NCI-H1417 treated with DMSO at 0.1 percent for 48 hours (cell line): Measurements from ENCODE around the gene NUP85.
"Not testable (repeated sequence)": the region's sequence is repeated elsewhere in the genome, so short reads cannot be mapped to it uniquely, and the experiment has no call there.

Source experiments
- DNase-seq: peaks from one replicate; lab custom pipeline; 2025; lab: John Stamatoyannopoulos, UW

Gene NUP85

DNA sequence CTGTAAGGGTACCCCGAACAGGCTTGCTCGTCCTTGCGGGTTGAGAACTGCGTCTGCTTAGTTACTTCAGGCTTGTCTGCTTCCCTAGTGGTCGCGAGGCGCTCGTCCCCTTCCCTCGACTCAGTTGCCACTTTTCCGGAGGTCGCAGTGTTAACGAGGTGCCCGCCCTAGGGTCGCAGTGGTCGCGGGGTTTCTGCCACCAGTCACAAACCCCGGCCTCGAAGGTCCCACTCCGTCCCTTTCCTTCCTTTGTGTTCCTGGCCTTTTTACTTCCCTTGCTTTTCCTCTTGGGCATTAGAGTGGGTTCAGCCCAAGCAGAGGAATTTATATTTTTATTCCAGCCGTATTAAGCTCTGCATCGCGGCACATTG, 299 bp downstream of the NUP85 start:
- DNase-seq = no peak

DNA sequence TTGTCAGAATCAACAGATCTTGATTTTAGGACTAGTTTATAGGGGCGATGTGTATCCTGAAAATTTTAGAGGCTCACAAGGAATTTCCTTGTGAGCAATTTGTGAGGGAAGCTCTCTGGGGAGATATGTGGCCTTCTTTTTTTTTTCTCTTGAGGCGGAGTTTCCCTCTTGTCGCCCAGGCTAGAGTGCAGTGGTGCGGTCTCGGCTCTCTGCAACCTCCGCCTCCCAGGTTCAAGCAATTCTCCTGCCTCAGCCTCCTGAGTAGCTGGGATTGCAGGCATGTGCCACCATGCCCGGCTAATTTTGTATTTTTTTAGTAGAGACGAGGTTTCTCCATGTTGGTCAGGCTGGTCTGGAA, 1.6 kb downstream of the NUP85 start:
- DNase-seq = not testable (repeated sequence)

DNA sequence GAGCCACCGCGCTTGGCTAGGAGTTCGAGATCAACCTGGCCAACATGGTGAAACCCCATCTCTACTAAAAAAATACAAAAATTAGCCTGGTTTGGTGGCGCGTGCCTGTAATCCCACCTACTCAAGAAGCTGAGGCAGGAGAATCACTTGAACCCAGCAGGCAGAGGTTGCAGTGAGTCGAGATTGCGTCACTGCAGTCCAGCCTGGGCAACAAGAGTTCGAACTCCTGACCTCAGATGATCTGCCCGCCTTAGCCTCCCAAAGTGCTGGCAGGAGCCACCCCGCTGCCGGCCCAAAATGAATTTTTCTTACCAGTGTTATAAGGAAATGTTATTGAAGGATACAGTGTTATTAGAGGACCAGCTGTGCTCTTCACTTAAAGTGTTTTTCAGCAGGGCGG, 2.3 kb downstream of the NUP85 start:
- DNase-seq = no peak

DNA sequence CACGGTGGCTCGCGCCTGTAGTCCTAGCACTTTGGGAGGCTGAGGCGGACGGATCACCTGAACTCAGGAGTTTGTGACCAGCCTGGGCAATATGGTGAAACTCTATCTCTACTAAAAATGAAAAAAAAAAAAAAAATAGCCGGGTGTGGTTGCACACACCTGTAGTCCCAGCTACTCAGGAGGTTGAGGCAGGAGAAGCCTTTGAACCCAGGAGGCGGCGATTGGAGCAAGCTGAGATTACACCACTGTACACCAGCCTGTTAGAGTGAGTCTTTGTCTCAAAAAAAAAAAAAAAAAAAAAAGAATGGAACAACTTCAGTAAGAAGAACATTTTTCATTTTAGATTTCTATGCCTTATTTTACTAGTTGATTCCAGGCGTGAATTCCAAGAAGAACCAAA, 2.7 kb downstream of the NUP85 start:
- no peak for DNase-seq

DNA sequence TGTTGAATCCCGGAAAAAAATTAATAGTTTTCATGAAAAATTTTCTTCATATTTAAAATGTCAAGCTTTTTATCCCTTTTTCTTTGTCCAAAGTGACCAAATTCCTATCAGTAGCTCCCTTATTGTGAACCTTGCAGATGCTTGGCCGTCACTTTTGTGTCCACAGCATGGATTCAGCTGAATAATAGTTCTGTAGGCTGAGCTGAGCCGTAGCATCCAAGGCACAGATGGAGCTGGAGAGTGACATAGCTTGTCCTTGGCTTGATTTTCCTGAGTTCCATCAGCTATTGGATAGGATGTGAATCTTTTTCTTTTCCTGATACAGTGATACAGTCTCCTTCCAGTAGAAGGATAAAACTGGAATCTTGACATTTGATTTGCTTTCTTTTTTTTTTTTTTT, 3.6 kb downstream of the NUP85 start:
- DNase-seq = no peak

DNA sequence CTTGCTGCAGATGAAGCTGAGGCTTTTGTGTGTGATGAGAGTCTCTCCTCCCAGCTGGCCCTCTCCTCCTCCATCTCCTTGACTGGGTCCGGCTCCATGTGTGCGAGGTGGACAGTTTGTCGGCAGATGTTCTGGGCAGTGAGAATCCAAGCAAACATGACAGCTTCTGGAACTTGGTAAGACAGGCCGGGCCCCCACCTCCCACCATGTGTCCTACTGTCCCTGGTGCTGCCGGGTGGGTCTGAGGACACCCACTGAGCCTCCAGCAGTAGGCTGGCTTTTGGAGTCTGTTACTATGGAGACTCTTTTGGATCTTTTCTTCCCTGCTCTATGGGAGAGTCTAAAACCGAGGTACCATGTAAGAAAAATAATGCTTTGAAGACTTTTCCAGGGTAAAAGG, 12.7 kb downstream of the NUP85 start:
- no peak for DNase-seq

DNA sequence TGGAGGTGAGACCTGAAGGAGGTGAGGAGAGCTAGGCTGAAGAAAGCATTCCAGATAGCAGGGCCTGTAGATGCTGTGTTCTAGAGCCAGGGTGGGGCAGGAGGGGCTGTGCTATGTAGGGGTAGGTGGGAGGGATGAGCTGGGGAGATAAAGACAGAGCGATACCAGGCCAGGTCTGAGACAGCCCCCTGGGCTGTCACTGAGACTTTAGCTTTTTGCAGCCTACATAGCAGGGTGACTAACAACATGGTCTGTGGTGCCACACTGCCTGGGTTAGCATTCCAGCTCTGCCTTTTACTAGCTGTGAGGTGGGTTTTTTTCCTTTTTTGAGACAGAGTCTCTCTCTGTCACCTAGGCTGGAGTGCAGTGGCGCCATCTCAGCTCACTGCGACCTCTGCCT, 14.3 kb downstream of the NUP85 start:
- no peak for DNase-seq

DNA sequence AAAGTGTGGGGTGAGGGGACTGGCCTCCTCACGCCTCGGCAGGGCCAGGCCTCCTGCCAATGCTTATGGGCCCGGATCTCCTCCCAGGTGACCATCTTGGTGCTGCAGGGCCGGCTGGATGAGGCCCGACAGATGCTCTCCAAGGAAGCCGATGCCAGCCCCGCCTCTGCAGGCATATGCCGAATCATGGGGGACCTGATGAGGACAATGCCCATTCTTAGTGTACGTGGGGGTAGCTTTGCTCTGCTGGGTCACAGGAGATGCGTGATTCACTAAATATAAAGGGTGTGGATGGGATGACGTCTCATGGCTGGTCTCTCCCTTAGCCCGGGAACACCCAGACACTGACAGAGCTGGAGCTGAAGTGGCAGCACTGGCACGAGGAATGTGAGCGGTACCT, 19.5 kb downstream of the NUP85 start:
- DNase-seq = no peak

DNA sequence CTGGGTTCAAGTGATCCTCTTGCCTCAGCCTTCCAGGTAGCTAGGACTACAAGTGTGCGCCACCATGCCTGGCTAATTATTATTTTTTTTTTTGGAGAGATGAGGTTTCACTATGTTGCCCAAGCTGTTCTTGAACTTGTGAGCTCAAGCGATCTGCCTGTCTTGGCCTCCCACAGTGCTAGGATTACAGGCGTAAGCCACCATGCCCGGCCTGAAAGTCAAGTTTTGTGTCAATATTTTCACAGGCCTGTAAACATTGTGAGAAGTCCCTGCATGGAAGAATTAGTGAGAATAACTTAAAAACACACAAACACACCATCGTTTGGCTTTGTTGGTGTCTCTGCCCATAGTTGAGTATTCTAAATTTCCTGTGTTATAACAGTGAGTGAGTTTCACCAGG, 22.2 kb downstream of the NUP85 start:
- DNase-seq = no peak

DNA sequence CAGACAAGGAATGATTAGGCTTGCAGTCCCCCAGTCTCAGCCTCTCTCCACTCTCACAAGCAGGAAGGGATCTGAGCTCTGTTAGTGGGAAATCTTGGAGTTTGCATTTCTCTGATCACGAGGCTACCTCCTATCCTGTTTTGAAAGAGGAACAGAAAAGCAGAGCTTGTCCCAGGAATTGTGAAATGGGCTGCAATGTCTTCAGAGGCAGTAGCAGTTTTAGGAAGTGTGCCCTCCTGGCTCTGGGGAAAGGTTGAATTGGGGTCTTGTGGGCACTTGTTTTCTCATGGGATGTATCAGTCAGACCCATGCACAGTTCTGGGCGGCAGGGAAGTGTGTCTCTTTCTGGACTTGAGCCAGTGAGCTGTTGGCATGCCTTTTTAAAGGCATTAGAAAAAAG, 22.8 kb downstream of the NUP85 start:
- DNase-seq = no peak

DNA sequence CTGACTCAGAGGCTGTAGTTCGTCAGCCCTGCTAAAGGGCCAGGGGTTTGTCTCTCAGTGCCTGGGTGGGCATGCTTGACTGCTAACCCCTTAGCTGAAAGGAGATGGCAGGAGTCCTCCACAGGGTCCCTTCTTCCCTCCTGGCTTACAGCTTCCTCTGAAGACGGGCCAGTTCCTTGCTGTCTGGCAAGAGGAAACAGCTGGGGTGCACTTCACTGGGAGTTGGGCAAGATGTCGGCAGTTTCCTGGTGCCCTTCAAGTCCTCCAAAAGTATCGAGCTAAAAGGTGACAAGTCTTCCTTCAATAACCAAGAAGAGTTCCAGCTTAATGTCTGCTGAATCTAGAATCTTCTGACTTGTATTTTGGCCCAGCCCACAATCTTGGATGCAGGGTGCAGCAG, 23.4 kb downstream of the NUP85 start:
- no peak for DNase-seq

DNA sequence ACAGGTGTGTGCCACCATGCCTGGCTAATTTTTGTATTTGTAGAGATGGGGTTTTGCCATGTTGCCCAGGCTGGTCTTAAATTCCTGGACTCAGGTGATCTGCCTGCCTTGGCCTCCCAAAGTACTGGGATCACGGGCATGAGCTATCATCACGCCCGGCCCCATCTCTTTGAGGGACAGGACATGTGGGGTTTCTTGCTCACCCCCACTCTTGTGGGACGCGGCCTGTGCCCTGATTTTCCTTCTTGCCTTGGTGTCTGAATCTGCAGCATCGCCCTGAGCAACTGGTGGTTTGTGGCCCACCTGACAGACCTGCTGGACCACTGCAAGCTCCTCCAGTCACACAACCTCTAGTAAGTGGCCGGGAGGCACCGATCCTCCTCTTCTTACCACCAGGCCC, 25.6 kb downstream of the NUP85 start:
- DNase-seq = no peak

DNA sequence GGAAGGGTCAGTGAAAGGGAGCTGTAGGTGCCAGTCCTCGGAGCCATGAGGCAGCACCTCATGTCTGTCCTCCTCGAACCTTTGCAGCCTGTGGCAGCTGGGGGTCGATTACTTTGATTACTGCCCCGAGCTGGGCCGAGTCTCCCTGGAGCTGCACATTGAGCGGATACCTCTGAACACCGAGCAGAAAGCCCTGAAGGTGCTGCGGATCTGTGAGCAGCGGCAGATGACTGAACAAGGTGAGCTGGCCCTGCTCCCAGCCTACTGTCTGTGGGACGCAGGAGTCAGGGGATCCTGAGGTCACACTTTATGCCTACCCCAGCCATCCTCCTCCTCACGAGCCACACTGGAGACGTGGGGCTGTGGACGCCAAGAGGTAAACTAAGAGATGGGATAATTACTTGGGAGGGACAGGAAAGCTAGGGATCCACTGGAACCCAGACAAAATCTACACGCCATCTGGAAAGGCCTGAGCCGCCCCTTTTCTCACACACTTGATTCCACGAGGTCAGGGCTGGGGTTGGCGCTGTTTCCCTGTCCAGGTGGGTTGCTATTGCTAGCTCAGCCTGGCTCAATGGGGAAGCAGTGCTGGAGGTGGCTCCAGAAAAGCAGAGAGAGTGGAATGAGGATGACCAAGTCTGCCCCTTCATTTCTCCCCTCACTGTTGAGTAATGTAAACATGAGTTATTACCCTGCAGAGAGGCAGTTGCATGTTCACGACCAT, 26.4 kb downstream of the NUP85 start:
- DNase-seq = no peak

DNA sequence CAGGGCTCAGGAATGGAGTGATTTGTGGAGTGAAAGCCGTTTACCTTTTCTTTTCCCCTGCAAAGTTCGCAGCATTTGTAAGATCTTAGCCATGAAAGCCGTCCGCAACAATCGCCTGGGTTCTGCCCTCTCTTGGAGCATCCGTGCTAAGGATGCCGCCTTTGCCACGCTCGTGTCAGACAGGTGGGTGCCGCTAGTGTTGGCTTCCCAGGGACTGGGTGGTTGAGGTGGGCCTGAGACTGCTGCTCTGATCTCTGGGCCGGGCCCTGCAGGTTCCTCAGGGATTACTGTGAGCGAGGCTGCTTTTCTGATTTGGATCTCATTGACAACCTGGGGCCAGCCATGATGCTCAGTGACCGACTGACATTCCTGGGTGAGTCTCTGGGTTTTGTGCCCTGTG, 27.3 kb downstream of the NUP85 start:
- DNase-seq = no peak

DNA sequence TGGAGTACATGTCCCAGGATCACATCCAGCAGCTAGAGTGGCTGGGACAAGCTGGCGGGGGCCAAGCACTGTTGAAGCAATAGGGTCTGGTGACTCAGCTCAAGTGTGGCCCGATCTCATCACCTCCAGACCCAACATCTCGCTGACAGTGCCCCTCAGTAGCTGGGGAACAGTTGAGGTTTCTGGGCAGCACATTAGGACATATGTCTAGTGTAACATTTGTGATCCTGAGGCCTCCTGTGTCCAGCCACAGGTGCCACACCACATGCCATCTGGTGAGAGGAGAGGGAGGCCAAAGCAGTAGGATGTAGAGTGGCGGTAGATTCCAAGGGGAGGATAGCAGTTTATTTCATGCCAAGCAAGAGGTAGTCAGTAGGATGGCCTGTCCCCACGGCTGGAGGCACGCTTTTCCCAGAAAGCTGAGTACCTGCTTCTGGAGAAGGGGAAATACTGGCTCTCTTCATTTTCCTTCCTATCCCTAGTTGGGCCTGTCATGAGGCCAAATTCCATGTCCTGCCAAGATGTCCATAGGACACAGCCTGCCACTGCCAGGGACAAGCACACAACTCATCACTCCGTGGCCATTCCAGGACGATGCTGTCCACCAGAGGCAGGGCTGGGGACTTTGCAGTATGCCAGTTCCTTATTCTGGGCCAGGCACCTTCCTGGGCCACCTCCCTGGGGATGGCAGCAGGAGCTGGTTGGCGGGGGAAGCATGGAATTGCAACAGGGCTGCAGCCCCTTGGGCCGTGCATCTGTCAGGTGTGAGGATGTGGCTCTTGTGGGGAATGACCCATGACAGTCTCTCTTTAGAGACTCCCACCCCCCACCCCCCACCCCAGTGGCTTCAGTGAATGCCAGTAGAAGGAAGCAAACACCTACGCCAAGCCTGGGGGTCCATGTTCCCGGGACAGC, 31.9 kb downstream of the NUP85 start:
- DNase-seq = no peak

DNA sequence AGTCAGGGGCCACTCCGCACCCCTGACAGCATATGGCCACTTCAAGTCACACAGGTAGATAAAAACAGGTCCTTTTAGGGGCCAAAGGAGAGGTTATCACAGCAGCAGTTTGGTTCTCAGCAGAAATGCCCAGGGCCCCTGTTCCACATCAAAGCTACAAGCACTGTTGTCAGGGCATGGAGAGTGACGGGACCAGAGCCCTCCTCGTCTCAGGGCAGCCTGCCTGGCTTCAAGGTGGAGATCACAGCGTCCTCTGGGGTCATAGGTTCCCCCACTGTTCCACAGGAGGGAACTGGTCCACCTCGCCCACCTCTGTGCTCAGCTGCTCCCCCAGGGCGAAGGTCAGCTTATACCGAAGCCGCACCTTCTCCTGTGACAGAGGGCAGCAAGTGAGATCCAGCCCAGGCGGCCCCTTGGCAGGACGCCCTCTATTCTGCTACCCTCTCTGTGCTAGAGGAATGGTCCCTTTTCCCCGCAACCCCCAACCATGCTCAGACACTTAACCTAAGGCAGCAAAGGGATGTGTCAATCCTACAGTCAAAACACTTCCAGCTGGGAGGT, 32.6 kb downstream of the NUP85 start:
- no peak for DNase-seq

DNA sequence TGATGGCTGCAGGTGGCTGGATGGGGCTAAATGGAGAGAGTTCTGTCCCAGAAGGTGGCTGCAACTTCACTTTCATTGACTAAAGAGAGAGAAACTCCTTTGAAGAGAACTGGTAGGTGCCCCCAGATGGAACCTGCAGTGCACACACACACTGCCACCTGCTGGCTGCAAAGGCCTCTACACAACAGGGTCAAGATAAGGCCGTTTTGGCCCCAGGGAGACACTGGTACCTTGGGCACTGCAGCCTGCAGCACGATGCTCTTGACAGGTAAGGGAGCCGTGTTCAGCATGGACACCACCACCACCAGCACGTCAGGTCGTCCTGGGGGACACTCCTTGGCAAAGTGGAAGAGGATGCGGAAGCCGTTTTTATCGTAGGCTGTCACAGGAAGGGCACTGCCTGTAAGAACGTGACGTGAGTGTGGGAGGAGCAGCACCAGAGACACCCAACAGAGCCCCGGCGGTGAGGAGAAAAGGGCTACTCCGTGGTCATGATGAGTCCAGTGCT, 33.3 kb downstream of the NUP85 start:
- no peak for DNase-seq

DNA sequence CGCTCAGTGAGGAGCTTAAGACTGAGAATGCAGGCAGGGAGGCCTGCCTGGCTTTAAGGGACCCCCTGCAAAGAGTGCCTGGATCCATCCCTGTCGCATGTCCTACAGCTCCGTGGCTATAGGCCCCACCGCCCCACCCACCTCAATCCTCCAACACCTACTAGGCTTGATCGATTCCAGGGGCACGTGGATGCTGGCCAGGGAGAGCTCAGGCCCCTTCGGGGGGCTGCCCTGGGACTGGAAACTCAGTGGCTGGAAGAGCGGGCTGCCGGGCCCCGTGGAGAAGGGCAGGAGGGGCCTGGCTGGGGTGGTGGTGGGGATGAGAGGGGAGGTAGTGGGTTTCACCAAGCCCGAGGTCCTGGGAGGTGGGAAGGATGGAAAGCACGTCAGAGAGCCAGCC, 33.7 kb downstream of the NUP85 start:
- DNase-seq = no peak

DNA sequence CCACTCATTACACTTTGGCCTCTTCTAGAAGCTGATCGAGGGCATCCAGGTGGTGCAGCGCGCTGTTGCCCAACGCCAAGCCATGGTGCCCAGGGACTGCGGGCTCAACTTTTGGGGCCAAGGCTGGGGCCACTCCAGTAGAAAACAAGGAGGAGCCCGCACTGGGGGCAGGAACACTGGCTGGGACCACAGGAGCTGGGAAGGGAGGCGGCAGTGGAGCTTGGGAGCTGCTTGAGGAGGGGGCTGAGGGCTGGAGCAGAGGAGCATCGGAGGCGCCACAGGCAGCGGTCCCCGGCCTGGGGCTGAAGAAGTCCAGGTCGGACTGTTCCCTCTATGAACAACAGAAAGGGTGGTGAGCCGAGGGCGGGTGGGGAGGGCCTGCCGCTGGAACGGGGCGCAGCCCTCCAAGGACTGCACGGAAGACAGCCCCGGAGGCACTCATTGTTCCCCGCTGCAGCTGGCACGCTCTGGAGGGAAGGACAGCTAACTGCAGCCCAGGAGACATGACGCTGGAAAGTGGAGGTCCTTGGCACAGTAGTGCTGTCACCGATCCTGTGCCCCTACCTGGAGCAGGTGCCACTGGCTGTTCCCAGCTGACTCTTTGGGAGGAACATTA, 34.4 kb downstream of the NUP85 start:
- DNase-seq = no peak

DNA sequence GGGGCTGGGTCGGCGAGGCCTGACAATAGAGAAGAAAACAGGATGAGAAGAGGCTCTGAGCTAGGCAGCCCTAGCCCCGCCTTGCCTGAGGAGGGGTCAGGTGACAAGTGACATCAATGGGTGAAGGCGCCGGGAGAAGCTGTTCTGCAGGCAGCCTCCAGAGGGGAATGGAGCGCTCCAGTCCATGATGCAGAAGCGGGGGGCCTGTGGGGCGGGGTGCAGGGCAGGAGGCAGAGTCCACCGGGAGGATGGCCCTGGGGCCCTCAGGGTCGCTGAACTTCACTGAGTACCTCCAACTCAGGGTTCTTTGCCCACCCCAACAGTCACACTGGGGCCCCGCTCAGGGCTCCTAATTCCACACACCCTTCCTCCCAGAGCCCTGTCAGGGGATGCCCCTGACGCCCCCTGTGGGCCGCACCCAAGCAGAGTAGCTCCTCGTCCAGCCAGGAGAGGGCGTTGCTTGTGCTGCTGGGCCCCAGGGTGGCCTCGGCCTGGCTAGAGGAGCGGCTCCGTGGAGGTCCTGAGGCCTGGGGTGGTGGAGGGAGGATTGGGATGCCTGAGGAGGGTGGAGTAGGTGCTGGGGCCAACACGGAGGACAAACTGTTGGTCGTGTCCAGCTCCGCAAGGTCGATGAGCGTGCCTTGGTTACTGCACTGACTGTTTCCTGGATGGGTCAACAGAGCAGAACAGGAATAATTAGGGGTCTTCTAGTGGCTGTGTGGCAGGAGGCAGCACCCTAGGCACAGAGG, 35.1 kb downstream of the NUP85 start:
- no peak for DNase-seq

DNA sequence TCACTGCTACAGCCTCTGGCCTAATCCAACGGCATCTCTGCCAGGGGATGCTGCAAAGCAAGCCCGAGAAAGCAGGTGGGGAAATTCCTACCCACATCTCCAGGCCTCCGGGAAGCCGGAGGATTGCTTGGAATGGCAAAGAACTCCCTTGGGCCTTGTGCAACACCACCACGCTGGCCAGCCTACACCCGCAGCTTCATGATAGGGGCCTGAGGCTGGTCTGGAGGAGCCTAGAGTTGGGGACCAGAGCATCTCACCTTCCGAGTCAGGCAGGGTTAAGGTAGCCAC, 35.6 kb downstream of the NUP85 start:
- DNase-seq = no peak

DNA sequence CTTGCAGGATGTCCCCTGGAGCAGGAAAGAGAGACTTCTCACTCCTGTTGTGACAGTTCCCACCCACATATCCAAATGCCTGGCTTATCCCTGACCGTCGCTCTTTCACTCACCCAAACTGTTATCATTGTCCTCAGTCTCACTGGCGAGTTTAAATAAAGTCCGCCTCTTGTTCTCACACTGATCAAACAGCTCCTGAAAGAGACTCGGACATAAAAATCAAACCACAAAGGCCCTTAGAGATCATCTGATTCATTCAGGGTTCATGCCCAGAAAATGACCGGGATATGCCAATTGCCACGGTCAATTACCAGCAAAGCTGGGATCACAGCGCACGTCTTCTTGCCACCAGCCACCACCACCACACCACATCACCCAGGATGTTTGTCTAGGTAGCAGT, 36.0 kb downstream of the NUP85 start:
- DNase-seq = no peak
